Thyroid gland (tissue), 4 donors: ENCODE data around the gene INKA2. TPM values are rescaled to one million over a fixed set of nuclear protein-coding genes. Genes with fewer than 3 reads are reported as not detected.

Experiments used
- DNase-seq, 2 donors: peaks; one replicate each; pipeline ENCODE4 v3.0.0-alpha.2; 2019
- H3K27ac ChIP-seq, 3 donors: fragments of 200-600 bp; sonication (generic); 1 replicate in 2 of 3; 2 replicates in 1 of 3; pipeline ENCODE4 v1.5.1; 2016 to 2019; ENCODE audit warnings: mild to moderate bottlenecking in 1 of 3, moderate library complexity in 1 of 3
- H3K27me3 ChIP-seq: fragments of 200-600 bp; sonication (generic); one replicate; pipeline ENCODE4 v1.5.1; 2019
- H3K36me3 ChIP-seq, 2 donors: fragments of 200-600 bp; sonication (generic); one replicate each; pipeline ENCODE4 v1.5.1; 2016 to 2019
- H3K4me1 ChIP-seq, 2 donors: fragments of 200-600 bp; sonication (generic); one replicate each; pipeline ENCODE4 v1.5.1; 2017 to 2019
- H3K4me3 ChIP-seq, 3 donors: fragments of 200-600 bp; sonication (generic); replicated peaks in 1 of 3; 1 replicate in 2 of 3; 2 replicates in 1 of 3; pipeline ENCODE4 v1.5.1; 2016; ENCODE audit warnings: mild to moderate bottlenecking in 1 of 3
- H3K9me3 ChIP-seq: fragments of 200-600 bp; sonication (generic); one replicate; pipeline ENCODE4 v1.5.1; 2017
- POLR2A ChIP-seq, 2 donors: fragments of 450-650 bp; IDR thresholded peaks; one replicate each; pipeline ENCODE4 v1.6.1; 2017; ENCODE audit warnings: antibody characterized with exemption in 2 of 2, mild to moderate bottlenecking in 2 of 2, moderate library complexity in 1 of 2
- WGBS, 2 donors: methylation state at CpG; one replicate each; pipeline ENCODE4 v1.1.5; 2017; 5-methylcytosine and 5-hydroxymethylcytosine counted together
- intact Hi-C: fragments of 100-400 bp; cut with DNase I; formaldehyde crosslinking; loops from one replicate; pipeline ENCODE4 v1.15.1; 2023
- total RNA-seq, 4 donors: library from RNA; depleted of rRNA; stranded (reverse); fragments of >200 nt; gene quantifications; one replicate each; pipeline ENCODE4 v1.2.3, GENCODE V29; 2016
- TF ChIP-seq, protein P1 (sequence below), 6 experiments: fragments of 200-600 bp in 3 of 6; fragments of 450-650 bp in 3 of 6; sonication (generic) in 3 of 6; IDR thresholded peaks; one replicate each; pipeline ENCODE4 v1.5.1; 2016 to 2019; ENCODE audit warnings: antibody characterized with exemption in 6 of 6, mild to moderate bottlenecking in 2 of 6, inconsistent platforms in 1 of 6, moderate library complexity in 1 of 6

Gene INKA2
- total RNA-seq, 4 donors from 2014 or later = 4.0 to 5.8 (median 4.4) TPM

DNA sequence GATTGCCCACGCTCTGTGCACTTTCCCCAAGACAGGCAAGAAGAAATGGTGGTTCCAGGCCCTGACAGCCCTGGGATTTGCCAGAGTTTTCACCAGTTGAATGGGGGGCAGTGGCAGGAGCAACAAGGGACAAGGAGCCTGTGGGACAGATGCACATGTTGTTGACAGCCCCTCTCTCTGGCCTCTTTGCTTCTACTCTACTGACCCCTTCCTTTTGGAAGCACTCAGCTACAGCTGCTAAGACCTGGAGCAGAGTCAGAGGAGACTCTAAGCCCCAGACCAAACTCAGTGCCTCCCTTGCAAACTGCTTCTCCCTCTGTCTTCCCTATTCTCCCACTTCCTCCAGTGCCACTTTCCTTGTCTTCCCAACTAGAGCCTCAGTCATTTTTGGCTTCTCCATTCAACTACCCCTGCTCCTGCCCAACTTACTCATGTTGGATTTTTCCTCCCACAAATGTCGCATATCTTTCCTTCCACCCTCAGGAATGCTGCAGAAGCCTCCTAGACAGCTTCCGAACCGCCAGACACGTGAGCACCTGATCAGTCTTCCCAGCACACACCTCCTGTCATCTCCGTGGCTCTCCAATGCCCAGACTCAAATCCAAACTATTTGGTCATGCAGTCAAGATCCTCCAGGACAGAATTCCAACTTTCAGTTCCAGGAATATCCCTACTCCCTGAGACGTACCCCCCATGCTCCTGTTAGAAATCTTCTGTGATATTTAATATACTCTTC lies 9.1 kb downstream of the INKA2 start:
- Histone ChIP-seq H3K4me3 (no peak overlapping the region), H3K4me1 (peaks cover 0 to 25% of the 10 kb centered on the region in 2 donors), H3K27ac (no peak overlapping the region), H3K36me3 (no peaks in the 10 kb centered on the region), H3K9me3 (no peaks in the 10 kb centered on the region), H3K27me3 (no peaks in the 10 kb centered on the region)
- no peak for DNase-seq
- 91% methylated on average over 7 of the region's 7 CpGs for WGBS, 2 donors
- TF ChIP-seq POLR2A (IDR thresholded peaks at IDR 0.05) = no peak
- TF ChIP-seq, protein P1, sequence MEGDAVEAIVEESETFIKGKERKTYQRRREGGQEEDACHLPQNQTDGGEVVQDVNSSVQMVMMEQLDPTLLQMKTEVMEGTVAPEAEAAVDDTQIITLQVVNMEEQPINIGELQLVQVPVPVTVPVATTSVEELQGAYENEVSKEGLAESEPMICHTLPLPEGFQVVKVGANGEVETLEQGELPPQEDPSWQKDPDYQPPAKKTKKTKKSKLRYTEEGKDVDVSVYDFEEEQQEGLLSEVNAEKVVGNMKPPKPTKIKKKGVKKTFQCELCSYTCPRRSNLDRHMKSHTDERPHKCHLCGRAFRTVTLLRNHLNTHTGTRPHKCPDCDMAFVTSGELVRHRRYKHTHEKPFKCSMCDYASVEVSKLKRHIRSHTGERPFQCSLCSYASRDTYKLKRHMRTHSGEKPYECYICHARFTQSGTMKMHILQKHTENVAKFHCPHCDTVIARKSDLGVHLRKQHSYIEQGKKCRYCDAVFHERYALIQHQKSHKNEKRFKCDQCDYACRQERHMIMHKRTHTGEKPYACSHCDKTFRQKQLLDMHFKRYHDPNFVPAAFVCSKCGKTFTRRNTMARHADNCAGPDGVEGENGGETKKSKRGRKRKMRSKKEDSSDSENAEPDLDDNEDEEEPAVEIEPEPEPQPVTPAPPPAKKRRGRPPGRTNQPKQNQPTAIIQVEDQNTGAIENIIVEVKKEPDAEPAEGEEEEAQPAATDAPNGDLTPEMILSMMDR (IDR thresholded peaks at IDR 0.05) = no peak
- intact Hi-C loops = no loop called here

DNA sequence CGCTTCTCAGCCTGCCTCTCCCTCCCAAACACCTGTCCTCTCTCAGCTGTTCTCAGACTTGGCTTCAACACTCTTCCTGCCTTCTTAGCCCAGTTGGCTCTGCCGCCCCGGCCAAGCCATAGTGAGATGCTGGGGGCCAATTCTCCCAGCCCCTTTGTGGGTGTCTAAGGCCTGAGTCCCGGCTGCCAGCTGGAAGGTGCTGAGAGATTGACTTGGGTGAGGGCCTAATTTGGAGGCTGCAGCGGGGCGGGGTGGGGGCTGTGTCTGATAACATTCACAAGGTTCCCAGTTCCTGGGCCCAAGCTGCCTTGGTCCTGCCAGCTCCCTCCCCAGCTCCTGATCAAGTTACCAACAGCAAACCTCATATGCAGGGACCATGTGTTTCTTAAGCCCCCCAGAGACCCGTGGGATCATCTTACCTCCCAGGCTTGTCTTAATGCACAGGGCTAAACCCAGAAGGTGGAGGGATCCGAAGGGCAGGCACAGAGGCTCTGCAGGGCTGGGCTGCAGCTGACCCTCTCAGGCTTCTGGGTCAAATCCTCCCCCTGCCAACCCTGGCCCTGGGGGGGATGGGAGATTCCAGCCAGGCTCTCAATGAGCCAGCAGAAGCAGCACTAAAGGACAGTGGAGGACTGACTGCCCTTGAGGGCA lies 9.8 kb downstream of the INKA2 start:
- no peaks in the 10 kb centered on the region for H3K9me3 ChIP-seq
- H3K4me3 ChIP-seq = no peak overlapping the region
- no peaks in the 10 kb centered on the region for H3K27me3 ChIP-seq
- H3K27ac ChIP-seq = no peak overlapping the region
- WGBS, 2 donors = 67 to 77% methylated on average over 7 to 8 of the region's 8 CpGs
- no peak for DNase-seq
- TF ChIP-seq, protein P1 (IDR thresholded peaks at IDR 0.05) = no peak
- TF ChIP-seq POLR2A (IDR thresholded peaks at IDR 0.05) = no peak
- intact Hi-C loops = no loop called here
- peaks cover 0 to 23% of the 10 kb centered on the region in 2 donors for H3K4me1 ChIP-seq
- no peaks in the 10 kb centered on the region for H3K36me3 ChIP-seq

DNA sequence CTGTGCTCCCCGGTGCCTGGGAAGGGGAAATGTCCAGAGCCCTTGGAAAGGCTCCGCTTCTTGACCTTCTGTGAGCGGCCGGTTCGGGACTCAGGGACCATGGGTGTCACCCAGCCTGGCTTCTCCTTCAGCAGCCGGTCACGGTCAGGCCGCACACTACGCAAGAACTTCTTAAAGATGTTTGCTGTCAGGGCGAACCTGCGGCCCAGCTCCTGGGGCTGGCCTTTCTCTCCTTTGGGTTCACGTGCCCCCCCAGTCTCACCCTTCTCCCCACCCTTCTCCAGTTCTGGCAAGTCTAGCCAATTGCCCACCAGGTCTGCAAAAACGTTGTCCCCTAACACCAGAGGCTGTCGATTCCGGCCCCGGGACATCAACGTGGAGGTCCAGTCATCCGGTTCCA lies 12.1 kb downstream of the INKA2 start:
- no peak overlapping the region for H3K27ac ChIP-seq
- peaks cover 0 to 14% of the 10 kb centered on the region in 2 donors for H3K4me1 ChIP-seq
- no peaks in the 10 kb centered on the region for H3K9me3 ChIP-seq
- H3K27me3 ChIP-seq = no peaks in the 10 kb centered on the region
- WGBS, 2 donors = 79 to 90% methylated on average over 9 to 18 of the region's 18 CpGs
- H3K4me3 ChIP-seq = no peak overlapping the region
- DNase-seq = no peak
- intact Hi-C loops = no loop called here
- no peaks in the 10 kb centered on the region for H3K36me3 ChIP-seq
- TF ChIP-seq POLR2A (IDR thresholded peaks at IDR 0.05) = no peak
- TF ChIP-seq, protein P1 (IDR thresholded peaks at IDR 0.05) = no peak

DNA sequence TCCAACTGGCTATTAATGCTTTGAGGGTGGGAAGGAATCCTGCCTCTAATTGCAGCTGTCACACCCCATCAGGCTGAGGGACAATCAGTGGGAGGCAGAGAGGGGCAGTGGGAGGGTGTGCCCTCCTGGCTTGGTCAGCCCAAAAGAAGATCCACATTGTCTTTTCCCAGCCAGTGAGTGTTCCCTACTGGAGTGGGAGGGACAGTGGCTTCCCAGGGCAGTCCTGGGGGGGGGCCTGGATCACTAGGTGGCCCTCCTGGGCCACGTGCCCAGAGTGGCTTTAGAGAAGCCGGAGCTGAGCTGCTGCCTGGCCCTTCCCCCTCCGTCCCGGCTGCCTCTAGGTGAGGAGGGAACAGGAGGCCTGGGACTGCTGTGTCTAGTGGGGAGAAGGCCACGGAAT lies 14.0 kb downstream of the INKA2 start:
- Histone ChIP-seq H3K9me3 (no peaks in the 10 kb centered on the region), H3K27me3 (no peaks in the 10 kb centered on the region), H3K4me1 (peaks cover 5 to 33% of the 10 kb centered on the region in 2 donors), H3K27ac (no peak overlapping the region), H3K4me3 (no peak overlapping the region), H3K36me3 (no peaks in the 10 kb centered on the region)
- intact Hi-C loops = no loop called here
- TF ChIP-seq POLR2A (IDR thresholded peaks at IDR 0.05) = no peak
- TF ChIP-seq, protein P1 (IDR thresholded peaks at IDR 0.05) = no peak
- WGBS, 2 donors = 13 to 21% methylated on average over 4 to 5 of the region's 5 CpGs
- peak; percentile 70 for DNase-seq

DNA sequence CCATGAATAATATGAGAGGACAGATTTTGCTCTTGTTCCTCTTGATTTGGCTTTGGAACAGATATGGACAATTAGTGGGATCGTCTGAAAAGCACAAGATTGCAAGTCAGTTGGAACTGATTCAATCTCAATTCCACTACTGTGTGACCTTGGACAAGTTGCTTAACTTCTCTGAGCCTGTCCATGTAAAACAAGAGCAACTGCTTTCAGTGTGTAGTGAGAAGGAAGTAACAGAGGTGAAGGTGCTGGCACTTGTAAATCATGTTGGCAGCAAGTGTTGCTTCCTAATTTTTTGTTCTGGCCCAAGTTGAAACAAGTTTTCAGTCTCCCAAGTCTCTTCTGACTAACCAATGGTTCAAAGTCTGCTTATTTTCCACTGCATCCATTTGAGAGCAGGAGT lies 15.3 kb downstream of the INKA2 start:
- Histone ChIP-seq H3K9me3 (no peaks in the 10 kb centered on the region), H3K4me3 (no peak overlapping the region), H3K27me3 (no peaks in the 10 kb centered on the region), H3K27ac (no peak overlapping the region), H3K4me1 (peaks cover 5 to 30% of the 10 kb centered on the region in 2 donors), H3K36me3 (no peaks in the 10 kb centered on the region)
- TF ChIP-seq POLR2A (IDR thresholded peaks at IDR 0.05) = no peak
- TF ChIP-seq, protein P1 (IDR thresholded peaks at IDR 0.05) = no peak
- no peak for DNase-seq
- WGBS, 2 donors = 70 to 82% methylated on average over 1 of the region's 1 CpG
- intact Hi-C loops = no loop called here
